ENCODE results near the gene BAG1.
A peak's percentile ranks its signal among the peaks of the same experiment; 100 is the strongest.

BAG1 gene

GRCh38 chr9:33273266-33273971 is 8.9 kb upstream of the BAG1 start:
- no peak for DNase-seq

DNA sequence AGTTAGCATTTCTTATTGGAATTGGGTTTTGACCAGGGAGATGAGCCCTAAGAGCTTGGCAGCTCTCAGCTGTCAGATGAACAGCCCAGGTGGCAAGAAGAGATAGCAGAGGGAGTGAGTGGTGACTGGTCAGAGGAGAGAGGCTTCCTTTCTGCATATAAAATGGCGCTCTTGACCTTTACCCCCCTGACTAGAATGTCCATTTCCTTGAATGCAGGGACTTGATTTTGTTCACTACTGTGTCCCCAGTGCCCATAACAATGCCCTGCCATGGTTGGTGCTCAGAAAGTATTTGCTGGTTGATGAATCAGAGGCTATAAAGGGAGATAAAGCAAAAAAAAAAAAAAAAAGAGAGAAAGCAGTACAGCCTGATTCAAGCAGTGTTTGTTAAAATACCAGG is 7.6 kb upstream of the BAG1 start:
- DNase-seq, result no peak

GRCh38 chr9:33270146-33270545 is 5.6 kb upstream of the BAG1 start:
- DNase-seq, result no peak

DNA sequence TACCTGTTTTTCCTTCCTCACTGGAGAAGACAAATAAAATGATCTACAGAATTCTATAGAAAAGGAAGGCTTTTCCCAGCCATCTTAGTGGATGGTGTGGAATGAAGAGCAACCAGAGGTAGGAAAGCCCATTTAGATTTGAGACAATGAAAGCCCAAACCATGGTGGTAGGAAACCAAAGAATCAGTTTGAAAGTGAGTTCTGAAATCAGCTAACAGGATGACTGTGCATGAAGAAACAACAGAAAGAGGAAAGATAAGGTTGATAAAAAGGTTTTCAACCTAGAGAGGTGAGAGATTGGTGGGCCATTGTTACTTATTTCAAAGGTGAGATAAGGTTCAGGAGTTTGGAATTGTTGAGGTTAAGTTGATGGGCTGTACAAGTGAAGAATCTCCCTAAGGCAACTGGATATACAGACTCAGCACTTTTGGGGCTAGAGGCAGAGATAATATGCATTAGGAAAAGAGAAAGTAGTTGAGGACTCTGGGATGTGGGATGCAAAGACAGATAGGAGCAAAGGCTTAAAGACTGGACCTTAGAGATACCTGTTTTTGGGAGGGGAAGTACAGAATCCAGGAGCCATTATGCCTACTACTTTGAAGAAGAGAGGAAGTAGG is 2.8 kb upstream of the BAG1 start:
- no peak for DNase-seq

DNA sequence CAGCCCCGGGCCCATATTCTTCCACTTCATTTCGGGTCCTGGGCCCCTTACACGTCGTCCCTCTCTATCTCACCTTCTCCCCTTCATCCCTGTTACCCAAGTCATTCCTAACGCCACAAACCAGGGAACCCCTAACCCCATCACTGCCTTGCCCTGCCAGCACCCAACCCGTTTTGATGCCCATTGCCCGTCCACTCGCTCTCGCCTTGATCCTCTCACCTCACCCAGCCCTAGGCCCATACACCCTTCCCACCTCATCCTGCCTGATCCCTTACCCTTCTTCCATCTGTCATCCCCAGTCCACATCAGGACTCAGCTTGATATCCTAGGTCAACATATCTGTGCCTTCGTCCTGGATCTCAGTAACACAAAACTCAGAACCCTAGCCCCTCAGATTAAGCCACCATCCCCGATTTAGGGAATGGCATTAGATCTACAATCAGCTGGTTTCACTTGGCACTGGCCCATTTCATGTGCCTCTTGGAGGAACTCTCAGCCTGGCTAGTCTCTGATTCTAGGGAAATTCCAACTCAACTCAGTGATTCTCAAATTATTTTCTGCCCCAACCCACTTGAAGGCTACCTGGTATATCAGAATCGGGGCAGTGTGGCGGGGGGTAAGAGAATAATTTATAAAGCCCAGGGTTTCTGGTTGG is 830 bp upstream of the BAG1 start:
- no peak for DNase-seq

DNA sequence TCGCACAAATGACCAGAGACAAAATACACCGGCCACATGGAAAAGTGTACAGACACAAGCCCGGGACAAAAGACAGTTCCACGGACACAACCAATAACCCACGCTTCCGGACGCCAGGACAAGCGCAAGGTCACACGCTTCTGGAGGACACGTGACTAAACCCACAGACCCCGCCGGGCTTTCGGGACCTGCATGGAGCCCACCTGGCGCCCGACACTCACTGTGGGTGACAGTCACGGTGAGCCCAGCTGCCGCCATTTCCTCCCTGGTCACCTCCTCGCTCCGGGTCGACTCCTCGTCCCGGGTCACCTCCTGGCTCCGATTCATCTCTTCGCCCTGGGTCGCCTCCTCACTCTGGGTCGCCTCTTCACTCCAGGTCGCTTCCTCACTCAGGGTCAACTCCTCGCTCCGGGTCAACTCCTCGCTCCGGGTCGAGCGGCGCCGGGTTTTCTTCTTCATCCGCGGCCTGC is 470 bp downstream of the BAG1 start:
- DNase-seq, result peak; percentile 64

- no peak for DNase-seq
Observed at GRCh38 chr9:33263131-33264002, 1.1 kb downstream of the BAG1 start.

DNA sequence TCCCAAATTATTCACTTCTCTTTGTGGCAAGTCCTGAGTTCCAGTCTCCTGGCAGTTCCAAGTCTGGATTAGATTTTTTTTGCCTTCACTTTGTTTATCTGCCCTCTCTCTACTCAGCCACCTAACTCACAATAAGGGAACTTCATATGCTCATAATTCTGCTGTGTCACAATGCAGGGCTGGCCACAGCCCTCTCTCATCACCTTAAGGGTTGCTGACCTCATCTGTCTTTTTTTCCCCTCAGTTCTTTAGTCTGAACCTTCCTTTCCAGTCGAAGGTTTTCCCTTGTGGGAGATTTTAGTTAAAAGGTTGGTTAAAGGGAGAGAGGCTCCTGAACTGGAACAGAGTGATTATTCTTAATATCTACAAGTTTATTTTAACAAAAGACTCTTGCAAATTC is 4.1 kb downstream of the BAG1 start:
- no peak for DNase-seq

DNA sequence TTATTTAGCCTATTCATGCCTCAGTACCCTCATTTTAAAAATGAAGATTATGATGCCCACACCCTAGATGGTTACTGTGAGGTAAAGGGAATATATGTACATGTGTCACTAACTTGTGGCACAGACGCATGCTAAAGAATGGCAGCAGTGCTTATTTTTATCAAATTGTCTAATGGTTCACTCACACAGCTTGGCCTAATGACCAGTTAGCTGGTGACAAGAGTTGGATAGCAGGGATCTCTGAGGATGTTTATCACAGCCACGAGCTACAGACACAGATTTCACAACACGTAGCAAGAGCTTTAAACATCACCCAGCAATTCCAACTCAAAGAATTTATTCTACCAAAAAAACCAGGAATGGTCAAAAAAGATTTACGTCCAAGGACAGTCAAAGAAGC is 7.2 kb downstream of the BAG1 start:
- DNase-seq, result no peak

- DNase-seq, result no peak
Observed at GRCh38 chr9:33256236-33256635, 8.3 kb downstream of the BAG1 start.

DNA sequence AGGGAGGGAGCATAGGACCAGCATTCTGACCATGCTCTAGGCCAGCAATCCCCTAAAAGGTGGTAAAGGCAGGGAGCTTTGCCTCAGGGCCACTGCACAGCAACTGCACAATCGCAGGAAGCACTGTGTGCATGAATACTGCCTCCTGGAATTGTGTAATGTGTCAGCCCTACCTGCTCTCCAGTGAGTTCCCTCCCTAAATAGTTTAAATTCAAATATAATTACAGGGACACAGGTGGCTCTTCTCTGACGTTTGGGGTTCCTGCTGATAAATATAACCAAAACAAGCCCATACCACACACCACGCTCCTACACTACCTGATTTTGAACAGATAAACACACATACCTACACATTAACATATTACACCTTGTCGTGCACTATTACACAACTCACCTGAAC is 9.0 kb downstream of the BAG1 start:
- no peak for DNase-seq

- DNase-seq, result no peak
Observed at GRCh38 chr9:33255014-33255413, 9.5 kb downstream of the BAG1 start.

- DNase-seq, result no peak
Observed at GRCh38 chr9:33254211-33254610, 10.3 kb downstream of the BAG1 start.

DNA sequence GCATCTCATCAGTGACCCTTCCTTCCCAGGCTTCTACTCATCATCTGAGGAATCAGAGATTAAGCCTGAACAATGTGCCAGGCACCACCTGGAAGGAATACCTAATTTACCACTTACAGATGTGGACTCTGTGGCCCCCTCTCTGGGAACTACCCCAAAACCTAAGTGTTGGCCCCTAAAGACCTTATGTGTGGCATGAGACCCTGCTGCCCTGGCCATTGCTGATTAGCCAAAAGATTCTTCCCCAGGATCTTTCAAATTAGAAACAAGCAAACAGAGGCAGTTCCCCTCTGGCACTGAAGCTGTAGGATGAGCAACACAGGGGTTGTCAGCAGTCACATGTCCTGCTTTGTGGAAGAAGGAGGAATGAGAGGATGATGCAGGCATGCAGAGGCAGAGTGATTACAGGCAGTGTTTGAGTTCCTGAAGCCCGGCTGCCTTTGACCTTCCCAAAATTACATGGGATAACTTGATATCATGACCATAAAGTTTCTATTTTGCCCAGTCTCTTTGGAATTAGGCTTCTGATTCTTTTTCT is 14.0 kb downstream of the BAG1 start:
- no peak for DNase-seq

- DNase-seq, result no peak
Observed at GRCh38 chr9:33249983-33250382, 14.5 kb downstream of the BAG1 start.

DNA sequence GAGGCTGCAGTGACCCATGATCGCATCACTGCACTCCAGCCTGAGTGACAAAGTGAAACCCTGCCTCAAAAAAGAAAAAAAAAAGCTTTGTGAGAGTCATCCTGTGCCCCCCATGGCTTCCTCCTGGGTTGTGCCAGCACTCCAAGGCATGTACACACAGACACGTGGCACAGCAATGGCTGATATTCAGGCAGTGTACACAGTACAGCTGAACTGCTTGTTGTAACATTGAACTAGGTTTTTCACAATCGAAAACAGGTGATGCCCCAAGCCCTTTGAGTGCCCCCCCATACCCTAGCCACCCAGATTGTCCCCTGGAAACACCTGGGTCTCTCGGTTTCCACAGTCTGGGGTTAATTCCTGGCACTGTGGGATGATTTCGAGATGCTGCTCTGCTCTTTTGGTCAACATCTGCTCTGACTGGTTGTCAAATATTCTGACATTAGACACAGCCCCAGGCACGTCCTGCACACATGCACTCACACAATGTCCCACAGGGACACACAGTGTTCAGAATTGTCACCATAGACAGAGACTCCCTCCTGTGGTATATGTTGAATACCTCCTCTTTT is 15.3 kb downstream of the BAG1 start:
- no peak for DNase-seq

- no peak for DNase-seq
Observed at GRCh38 chr9:33248606-33249005, 15.9 kb downstream of the BAG1 start.

DNA sequence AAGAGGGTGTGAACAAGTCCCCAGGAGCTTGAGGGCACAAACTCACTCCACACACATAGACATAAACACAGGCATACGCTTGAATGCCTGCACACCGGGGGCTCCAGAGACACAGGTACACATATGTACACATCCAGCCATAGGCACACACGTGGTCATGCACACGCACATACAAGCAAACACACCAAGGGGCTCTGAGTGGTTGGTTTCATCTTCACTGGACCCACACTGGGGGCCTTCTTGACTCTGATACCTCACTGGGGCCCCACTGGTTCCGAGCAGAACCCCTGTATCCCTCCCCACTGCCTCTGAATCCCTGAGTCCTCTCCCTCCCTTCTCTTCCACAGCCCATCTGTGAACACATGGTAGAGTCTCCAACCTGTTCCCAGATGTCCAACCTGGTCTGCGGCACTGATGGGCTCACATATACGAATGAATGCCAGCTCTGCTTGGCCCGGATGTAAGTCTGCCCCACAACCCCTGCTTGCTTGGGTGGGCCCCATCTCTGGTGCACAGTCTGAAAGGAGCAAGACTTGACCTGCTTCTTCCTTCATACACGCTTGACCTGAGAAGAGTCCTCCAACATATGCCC is 18.1 kb downstream of the BAG1 start:
- no peak for DNase-seq

DNA sequence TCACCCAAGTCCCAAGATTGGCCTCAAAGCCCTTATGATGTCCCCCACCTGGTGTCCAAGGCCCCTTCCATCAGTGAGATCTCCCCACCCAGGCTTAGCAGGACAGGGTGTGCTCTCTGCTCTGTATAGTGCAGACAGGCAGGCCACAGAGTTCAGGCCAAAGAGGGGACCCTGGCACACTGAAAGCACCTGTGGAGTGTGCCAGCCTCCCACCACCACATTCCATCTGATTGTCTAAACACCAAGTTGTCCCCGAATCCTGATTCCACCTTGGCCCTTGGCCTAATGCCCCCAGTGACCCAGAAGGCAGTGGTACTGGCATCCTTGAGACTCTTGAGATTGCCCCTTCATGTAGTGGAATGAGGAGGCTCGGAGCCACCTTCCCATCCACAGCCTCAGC is 19.2 kb downstream of the BAG1 start:
- DNase-seq, result no peak

DNA sequence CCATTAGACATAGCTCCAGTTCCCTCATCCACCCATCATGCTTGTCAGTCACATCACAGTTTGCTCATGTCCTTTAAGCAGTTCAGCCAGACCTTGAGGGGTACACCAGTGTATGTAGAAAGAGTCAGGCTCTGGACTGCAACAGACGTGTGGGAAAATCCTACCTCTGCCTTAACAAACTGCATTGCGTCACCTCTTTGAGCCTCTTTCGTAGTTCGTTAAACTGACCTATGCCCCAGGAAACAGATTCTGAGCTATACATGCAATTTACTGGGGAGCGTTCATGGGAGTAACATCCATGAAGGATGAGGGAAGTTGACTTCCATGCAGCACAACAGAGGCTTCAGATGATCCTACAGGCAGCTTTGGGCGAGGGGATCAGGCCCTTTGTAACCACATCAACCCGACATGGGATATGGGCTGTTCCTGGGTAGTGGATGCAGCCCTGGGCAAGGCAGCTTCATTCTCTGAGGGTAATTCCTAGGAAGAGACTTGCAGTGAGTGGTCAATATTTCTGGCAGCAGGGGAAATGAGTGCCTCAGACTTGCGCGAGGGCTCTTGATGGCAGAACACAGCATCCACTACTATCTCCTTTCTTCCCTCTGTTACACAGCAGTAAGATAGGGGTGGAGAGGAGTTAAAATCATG is 20.2 kb downstream of the BAG1 start:
- DNase-seq, result no peak

DNA sequence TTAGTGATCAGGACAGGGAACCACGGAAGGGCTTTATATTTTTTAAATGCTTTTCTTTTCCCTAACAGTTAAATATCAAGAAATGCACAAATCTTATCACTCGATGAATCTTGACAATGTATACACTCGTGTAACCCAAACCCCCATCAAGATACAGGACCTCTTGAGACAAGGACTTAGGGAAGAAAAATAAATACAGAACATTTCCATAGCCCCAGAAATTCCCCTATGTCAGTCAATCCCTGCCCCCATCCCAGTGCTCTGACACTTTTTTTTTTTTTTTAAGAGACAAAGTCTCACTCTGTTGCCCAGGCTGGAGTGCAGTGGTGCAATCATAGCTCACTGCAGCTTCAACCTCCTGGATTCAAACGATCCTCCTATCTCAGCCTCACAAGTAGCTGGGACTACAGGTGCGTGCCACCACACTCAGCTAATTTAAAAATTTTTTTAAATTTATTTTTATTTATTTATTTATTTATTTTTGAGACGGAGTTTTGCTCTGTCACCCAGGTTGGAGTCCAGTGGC is 21.8 kb downstream of the BAG1 start:
- no peak for DNase-seq

Measured in right hindlimb (tissue), 1 donor.